HG03342 (cell line): Measurements from ENCODE around the gene IMMP1L.

Source experiments
- ATAC-seq: cut with Tn5 transposase; IDR thresholded peaks from one replicate; pipeline ENCODE4 v1.9.1; 2021; ENCODE audit warnings: mild to moderate bottlenecking, moderate library complexity; ENCODE audit not compliant: unreplicated experiment

Gene IMMP1L

GRCh38 chr11:31477528-31478222 is 31.7 kb downstream of the IMMP1L start:
- ATAC-seq, result no peak

GRCh38 chr11:31474083-31474482 is 35.3 kb downstream of the IMMP1L start:
- ATAC-seq, result no peak

GRCh38 chr11:31464436-31464835 is 45.0 kb downstream of the IMMP1L start:
- no peak for ATAC-seq

- no peak for ATAC-seq
Observed at GRCh38 chr11:31455177-31455576, 54.2 kb downstream of the IMMP1L start.

- no peak for ATAC-seq
Observed at GRCh38 chr11:31450841-31451240, 58.6 kb downstream of the IMMP1L start.

- no peak for ATAC-seq
Observed at GRCh38 chr11:31449040-31449439, 60.4 kb downstream of the IMMP1L start.

- ATAC-seq, result no peak
Observed at GRCh38 chr11:31445621-31446020, 63.8 kb downstream of the IMMP1L start.

- no peak for ATAC-seq
Observed at GRCh38 chr11:31443802-31444201, 65.6 kb downstream of the IMMP1L start.

- ATAC-seq, result no peak
Observed at GRCh38 chr11:31442086-31442485, 67.3 kb downstream of the IMMP1L start.

GRCh38 chr11:31441296-31441695 is 68.1 kb downstream of the IMMP1L start:
- ATAC-seq, result no peak

- no peak for ATAC-seq
Observed at GRCh38 chr11:31437742-31438435, 71.5 kb downstream of the IMMP1L start.

- no peak for ATAC-seq
Observed at GRCh38 chr11:31433851-31434250, 75.6 kb downstream of the IMMP1L start.

GRCh38 chr11:31424652-31425051 is 84.8 kb downstream of the IMMP1L start:
- ATAC-seq, result no peak

GRCh38 chr11:31422703-31423102 is 86.7 kb downstream of the IMMP1L start:
- no peak for ATAC-seq

GRCh38 chr11:31421820-31422219 is 87.6 kb downstream of the IMMP1L start:
- no peak for ATAC-seq

GRCh38 chr11:31419669-31420068 is 89.8 kb downstream of the IMMP1L start:
- no peak for ATAC-seq

GRCh38 chr11:31419138-31419537 is 90.3 kb downstream of the IMMP1L start:
- ATAC-seq, result no peak

GRCh38 chr11:31417816-31418215 is 91.6 kb downstream of the IMMP1L start:
- no peak for ATAC-seq

- ATAC-seq, result no peak
Observed at GRCh38 chr11:31417357-31417756, 92.1 kb downstream of the IMMP1L start.

- ATAC-seq, result no peak
Observed at GRCh38 chr11:31415435-31415834, 94.0 kb downstream of the IMMP1L start.

GRCh38 chr11:31414338-31414737 is 95.1 kb downstream of the IMMP1L start:
- no peak for ATAC-seq

GRCh38 chr11:31412946-31413345 is 96.5 kb downstream of the IMMP1L start:
- ATAC-seq, result no peak

GRCh38 chr11:31408201-31408600 is 101.2 kb downstream of the IMMP1L start:
- ATAC-seq, result no peak
